HEK293 (cell line): ENCODE measurements around the gene ZCWPW1.

Source experiments
- ATF2 ChIP-seq: fragments of 450-650 bp; formaldehyde crosslinking; IDR thresholded peaks from 2 replicates; pipeline ENCODE4 v1.5.1; 2016; ENCODE audit warnings: missing biosample characterization, missing genetic modification characterization, low read depth
- HOXA7 ChIP-seq: sonication (generic); formaldehyde crosslinking; IDR thresholded peaks from 2 replicates; pipeline ENCODE4 v1.8.1; 2022; ENCODE audit warnings: missing genetic modification reagents, borderline replicate concordance
- HOXC10 ChIP-seq: sonication (generic); formaldehyde crosslinking; IDR thresholded peaks from 2 replicates; pipeline ENCODE4 v1.8.1; 2023; ENCODE audit warnings: mild to moderate bottlenecking, missing genetic modification reagents
- KLF17 ChIP-seq: fragments of 450-650 bp; formaldehyde crosslinking; IDR thresholded peaks from 2 replicates; pipeline ENCODE4 v1.5.1; 2016; ENCODE audit warnings: missing biosample characterization, missing genetic modification characterization
- KLF9 ChIP-seq: fragments of 450-650 bp; formaldehyde crosslinking; IDR thresholded peaks from 2 replicates; pipeline ENCODE4 v1.5.1; 2016; ENCODE audit warnings: missing biosample characterization, missing genetic modification characterization, low read depth
- OVOL3 ChIP-seq: fragments of 450-650 bp; formaldehyde crosslinking; IDR thresholded peaks from 2 replicates; pipeline ENCODE4 v1.5.1; 2016; ENCODE audit warnings: missing biosample characterization, missing genetic modification characterization
- SETDB1 ChIP-seq: IDR thresholded peaks from one replicate; pipeline ENCODE4 v1.6.1; 2017; ENCODE audit warnings: mild to moderate bottlenecking, low read length, moderate library complexity, mixed read lengths; ENCODE audit not compliant: insufficient read length
- SP3 ChIP-seq: fragments of 450-650 bp; formaldehyde crosslinking; IDR thresholded peaks from 2 replicates; pipeline ENCODE4 v1.5.1; 2016; ENCODE audit warnings: missing biosample characterization, missing genetic modification characterization
- TSHZ1 ChIP-seq: fragments of 450-650 bp; formaldehyde crosslinking; IDR thresholded peaks from 2 replicates; pipeline ENCODE4 v1.5.1; 2016; ENCODE audit warnings: missing biosample characterization, missing genetic modification characterization, borderline replicate concordance
- ZBTB17 ChIP-seq: fragments of 450-650 bp; formaldehyde crosslinking; IDR thresholded peaks from 2 replicates; pipeline ENCODE4 v1.5.1; 2016; ENCODE audit warnings: missing biosample characterization, missing genetic modification characterization
- ZNF18 ChIP-seq: fragments of 450-650 bp; formaldehyde crosslinking; IDR thresholded peaks from 2 replicates; pipeline ENCODE4 v1.5.1; 2016; ENCODE audit warnings: missing biosample characterization, missing genetic modification characterization
- ZNF184 ChIP-seq: fragments of 450-650 bp; IDR thresholded peaks from 2 replicates; pipeline ENCODE4 v1.5.1; 2018; ENCODE audit warnings: missing biosample characterization, mild to moderate bottlenecking, missing genetic modification characterization
- ZNF2 ChIP-seq: fragments of 450-650 bp; formaldehyde crosslinking; IDR thresholded peaks from 2 replicates; pipeline ENCODE4 v1.5.1; 2016; ENCODE audit warnings: missing biosample characterization, missing genetic modification characterization
- ZNF26 ChIP-seq: fragments of 450-650 bp; formaldehyde crosslinking; IDR thresholded peaks from 2 replicates; pipeline ENCODE4 v1.5.1; 2016; ENCODE audit warnings: missing biosample characterization, missing genetic modification characterization
- ZNF274 ChIP-seq, 2 experiments: fragments of 200-500 bp in 1 of 2; fragments of 450-650 bp in 1 of 2; sonication (Bioruptor generic) in 1 of 2; formaldehyde crosslinking in 1 of 2; IDR thresholded peaks; 2 replicates each; pipeline versions ENCODE4 v1.5.1 to v1.6.1; 2014 to 2016; ENCODE audit warnings: borderline replicate concordance in 1 of 2, inconsistent platforms in 1 of 2, low read length in 1 of 2, missing biosample characterization in 1 of 2, missing genetic modification characterization in 1 of 2
- ZNF280D ChIP-seq: fragments of 450-650 bp; formaldehyde crosslinking; IDR thresholded peaks from 2 replicates; pipeline ENCODE4 v1.5.1; 2016; ENCODE audit warnings: missing biosample characterization, missing genetic modification characterization
- ZNF302 ChIP-seq: fragments of 450-650 bp; formaldehyde crosslinking; IDR thresholded peaks from 2 replicates; pipeline ENCODE4 v1.5.1; 2016; ENCODE audit warnings: missing biosample characterization, missing genetic modification characterization, low read depth
- ZNF549 ChIP-seq: fragments of 450-650 bp; IDR thresholded peaks from 2 replicates; pipeline ENCODE4 v1.5.1; 2018; ENCODE audit warnings: missing biosample characterization, missing genetic modification characterization, mild to moderate bottlenecking, inconsistent platforms, moderate library complexity
- ZNF580 ChIP-seq: fragments of 450-650 bp; formaldehyde crosslinking; IDR thresholded peaks from 2 replicates; pipeline ENCODE4 v1.5.1; 2016; ENCODE audit warnings: missing biosample characterization, missing genetic modification characterization
- ZNF704 ChIP-seq: fragments of 450-650 bp; formaldehyde crosslinking; IDR thresholded peaks from 2 replicates; pipeline ENCODE4 v1.5.1; 2016; ENCODE audit warnings: missing biosample characterization, missing genetic modification characterization
- ZNF76 ChIP-seq: fragments of 450-650 bp; formaldehyde crosslinking; IDR thresholded peaks from 2 replicates; pipeline ENCODE4; 2016; ENCODE audit warnings: low read depth, missing biosample characterization, missing genetic modification characterization, borderline replicate concordance
- ZNF837 ChIP-seq: fragments of 450-650 bp; formaldehyde crosslinking; IDR thresholded peaks from 2 replicates; pipeline ENCODE4 v1.5.1; 2016; ENCODE audit warnings: missing biosample characterization, missing genetic modification characterization

The ZCWPW1 gene

GRCh38 chr7:100428967-100429636 is 599 bp upstream of the ZCWPW1 start (continued):
- TF ChIP-seq ZNF184 (tag by site-specific recombination) (peak; percentile 61), ZNF549 (no peak), KLF9 (tag by site-specific recombination) (peak; percentile 88), ZNF280D (tag by site-specific recombination) (0 out of 2 replicates have a peak, but pooled peaks have one; percentile 36), ATF2 (tag by site-specific recombination) (peak; percentile 75), ZNF18 (tag by site-specific recombination) (peak; percentile 88), ZNF704 (tag by site-specific recombination) (no peak), KLF17 (tag by site-specific recombination) (peak; percentile 22), ZBTB17 (peak; percentile 3; the same call in 1 of the 2 replicates), OVOL3 (tag by site-specific recombination) (peak; percentile 81), ZNF76 (tag by site-specific recombination) (peak; percentile 10; the same call in 1 of the 2 replicates), HOXA7 (CRISPR knock-in tag) (no peak), ZNF274 (IDR thresholded peaks at IDR 0.05; ENCODE audit: low read length) (no peak), ZNF274 (tag by site-specific recombination; IDR thresholded peaks at IDR 0.05; ENCODE audit: borderline replicate concordance) (no peak), TSHZ1 (peak; percentile 58; the same call in 1 of the 2 replicates), HOXC10 (CRISPR knock-in tag) (no peak), ZNF26 (tag by site-specific recombination) (no peak), ZNF302 (tag by site-specific recombination) (peak; percentile 18; the same call in 1 of the 2 replicates), ZNF580 (tag by site-specific recombination) (peak; percentile 33), SETDB1 (no peak), ZNF837 (tag by site-specific recombination) (no peak), ZNF2 (tag by site-specific recombination) (peak; percentile 18), SP3 (tag by site-specific recombination) (peak; percentile 93)
